Keratinocyte (primary cell): ENCODE measurements around the gene ADAMTS17. TPM values are rescaled to one million over a fixed set of nuclear protein-coding genes. Genes with fewer than 3 reads are reported as not detected.
A peak's percentile ranks its signal among the peaks of the same experiment; 100 is the strongest.

Experiments used
- DNase-seq: peaks from one replicate; pipeline ENCODE4 v3.0.0-alpha.2; 2011; ENCODE audit warnings: low read depth, missing footprints, low spot score
- FAIRE-seq: peaks from 2 replicates; lab custom pipeline; 2011; peaks lifted over from hg19 to GRCh38; lab: Jason Lieb, UNC
- H2AFZ ChIP-seq: 2 replicates; pipeline ENCODE4 v1.6.0; 2012; ENCODE audit warnings: low read length, control low read depth, inconsistent platforms; ENCODE audit not compliant: control insufficient read depth
- H3K27ac ChIP-seq: 2 replicates; pipeline ENCODE4 v1.5.1; 2011; ENCODE audit warnings: low read length; ENCODE audit not compliant: control insufficient read depth, insufficient read depth
- H3K27me3 ChIP-seq: 3 replicates; pipeline ENCODE4 v1.6.0; 2011; ENCODE audit warnings: low read length; ENCODE audit not compliant: control insufficient read depth, insufficient read depth; ENCODE audit errors: extremely low read depth
- H3K36me3 ChIP-seq, 2 experiments: 2 replicates in 1 of 2; 3 replicates in 1 of 2; pipeline ENCODE4 v1.5.1; 2011; ENCODE audit warnings: low read length in 2 of 2, mild to moderate bottlenecking in 1 of 2; ENCODE audit not compliant: control insufficient read depth in 2 of 2, insufficient read depth in 2 of 2; ENCODE audit errors: extremely low read depth in 1 of 2
- H3K4me1 ChIP-seq: 3 replicates; pipeline ENCODE4 v1.5.1; 2011; ENCODE audit warnings: low read length; ENCODE audit not compliant: control insufficient read depth, insufficient read depth; ENCODE audit errors: extremely low read depth
- H3K4me2 ChIP-seq: 3 replicates; pipeline ENCODE4 v1.6.0; 2011; ENCODE audit warnings: low read depth, low read length; ENCODE audit not compliant: control insufficient read depth, insufficient read depth; ENCODE audit errors: extremely low read depth
- H3K4me3 ChIP-seq, 3 experiments: fragments of 200-600 bp in 1 of 3; sonication (generic) in 1 of 3; 2 replicates in 2 of 3; 3 replicates in 1 of 3; pipeline ENCODE4 v1.5.1; 2011 to 2016; ENCODE audit warnings: low read length in 3 of 3, mild to moderate bottlenecking in 3 of 3, control low read depth in 2 of 3, inconsistent platforms in 1 of 3, low read depth in 1 of 3, mixed read lengths in 1 of 3, mixed run types in 1 of 3, moderate library complexity in 1 of 3; ENCODE audit not compliant: control insufficient read depth in 2 of 3, insufficient read depth in 2 of 3; ENCODE audit errors: extremely low read depth in 1 of 3
- H3K79me2 ChIP-seq: 2 replicates; pipeline ENCODE4 v1.6.0; 2012; ENCODE audit warnings: low read length; ENCODE audit not compliant: control insufficient read depth, insufficient read depth
- H3K9ac ChIP-seq: 3 replicates; pipeline ENCODE4 v1.6.0; 2011; ENCODE audit warnings: low read length; ENCODE audit not compliant: control insufficient read depth, insufficient read depth; ENCODE audit errors: extremely low read depth
- H3K9me1 ChIP-seq: 3 replicates; pipeline ENCODE4 v1.6.0; 2011; ENCODE audit warnings: low read length; ENCODE audit not compliant: control insufficient read depth, insufficient read depth; ENCODE audit errors: extremely low read depth
- H3K9me3 ChIP-seq: 2 replicates; pipeline ENCODE4 v1.5.1; 2012; ENCODE audit warnings: low read depth, low read length; ENCODE audit not compliant: control insufficient read depth
- H4K20me1 ChIP-seq: 3 replicates; pipeline ENCODE4 v1.6.0; 2011; ENCODE audit warnings: low read length; ENCODE audit not compliant: control insufficient read depth, insufficient read depth; ENCODE audit errors: extremely low read depth
- CTCF ChIP-seq, 3 experiments: IDR thresholded peaks in 1 of 3; conservative IDR thresholded peaks in 1 of 3; optimal IDR thresholded peaks in 1 of 3; 2 replicates in 2 of 3; 3 replicates in 1 of 3; pipeline versions ENCODE3 to v1.5.1; 2011; ENCODE audit warnings: low read length in 3 of 3, mild to moderate bottlenecking in 3 of 3, moderate library complexity in 2 of 3, control low read depth in 1 of 3, inconsistent platforms in 1 of 3; ENCODE audit not compliant: insufficient read depth in 2 of 3; ENCODE audit errors: extremely low read depth in 1 of 3
- EZH2 ChIP-seq: IDR thresholded peaks from one replicate; pipeline ENCODE4 v1.6.1; 2012; ENCODE audit warnings: inconsistent platforms, mild to moderate bottlenecking, low read length, moderate library complexity
- dilution Hi-C: fragments of 300-500 bp; cut with MboI; formaldehyde crosslinking; loops from one replicate; pipeline ENCODE4 v1.7.0; 2020; ENCODE audit warnings: low sequenced_read_pairs; ENCODE audit not compliant: extremely low pct_ligation_motif_present
- polyA plus RNA-seq, 5 experiments: library from polyadenylated mRNA; depleted of rRNA in 3 of 5; stranded (reverse) in 3 of 5; stranded (forward) in 1 of 5; unstranded in 1 of 5; fragments of >200 nt; gene quantifications; 1 replicate in 1 of 5; 2 replicates in 3 of 5; 3 replicates in 1 of 5; pipeline versions ENCODE4 v1.2.1 to v1.2.3, GENCODE V29; 2011 to 2012; ENCODE audit warnings: missing spikeins in 2 of 5, low read depth in 1 of 5, low replicate concordance in 1 of 5

Gene ADAMTS17
- polyA plus RNA-seq, 1 donor (not counting 4 experiments of a cell fraction or from before 2014, with no cell fraction given), result 0.18 TPM

- H3K9me3 ChIP-seq, result no peaks in the 10 kb centered on the region
- FAIRE-seq, result no peak
Measured at GRCh38 chr15:100134089-100134583, 207.6 kb downstream of the ADAMTS17 start.

GRCh38 chr15:100133001-100133400 is 208.8 kb downstream of the ADAMTS17 start:
- no peak for FAIRE-seq

More at GRCh38 chr15:100134089-100134583, 207.6 kb downstream of the ADAMTS17 start:
- Histone ChIP-seq H3K4me2 (no peak overlapping the region), H4K20me1 (no peaks in the 10 kb centered on the region), H3K79me2 (no peaks in the 10 kb centered on the region), H3K9me1 (no peaks in the 10 kb centered on the region), H3K27me3 (peaks cover 16% of the 10 kb centered on the region), H3K27ac (no peak overlapping the region), H3K4me3 (no peak overlapping the region), H3K4me1 (no peaks in the 10 kb centered on the region), H2AFZ (no peak overlapping the region), H3K36me3 (no peaks in the 10 kb centered on the region), H3K9ac (no peak overlapping the region)
- no peak for DNase-seq
- TF ChIP-seq EZH2 (no peak), CTCF (optimal IDR thresholded peaks at IDR 0.05 in 1 of 3, IDR thresholded peaks at IDR 0.05 in 1 of 3, conservative IDR thresholded peaks at IDR 0.05 in 1 of 3; ENCODE audit: extremely low read depth in 1 of 3, insufficient read depth in 2 of 3, low read length in 3 of 3) (no peak)
- dilution Hi-C loops, result no loop called here

More at GRCh38 chr15:100133001-100133400, 208.8 kb downstream of the ADAMTS17 start:
- H3K9me3 ChIP-seq, result no peaks in the 10 kb centered on the region
- H3K4me2 ChIP-seq, result no peak overlapping the region
- no peaks in the 10 kb centered on the region for H3K79me2 ChIP-seq
- H2AFZ ChIP-seq, result no peak overlapping the region
- H3K4me1 ChIP-seq, result no peaks in the 10 kb centered on the region
- no peak for DNase-seq
- no peak for TF ChIP-seq EZH2
- TF ChIP-seq CTCF (optimal IDR thresholded peaks at IDR 0.05 in 1 of 3, IDR thresholded peaks at IDR 0.05 in 1 of 3, conservative IDR thresholded peaks at IDR 0.05 in 1 of 3; ENCODE audit: extremely low read depth in 1 of 3, insufficient read depth in 2 of 3, low read length in 3 of 3), result peak in 1 of 3 experiments; percentile 18
- H4K20me1 ChIP-seq, result no peaks in the 10 kb centered on the region
- no peak overlapping the region for H3K27ac ChIP-seq
- no peak overlapping the region for H3K9ac ChIP-seq
- dilution Hi-C loops, result no loop called here
- H3K36me3 ChIP-seq, result no peaks in the 10 kb centered on the region
- peaks cover 16% of the 10 kb centered on the region for H3K27me3 ChIP-seq
- H3K9me1 ChIP-seq, result no peaks in the 10 kb centered on the region
- no peak overlapping the region for H3K4me3 ChIP-seq
